HG03342 (cell line): ENCODE measurements around the gene VGLL1.

Experiments used
- ATAC-seq: cut with Tn5 transposase; IDR thresholded peaks from one replicate; pipeline ENCODE4 v1.9.1; 2021; ENCODE audit warnings: mild to moderate bottlenecking, moderate library complexity; ENCODE audit not compliant: unreplicated experiment

Gene VGLL1

GRCh38 chrX:136531951-136532350 is at the start of gene VGLL1:
TSS of gene VGLL1 (plus strand) at chrX:136532215. CDS start at chrX:136536021, 3,806 bp downstream.
- no peak for ATAC-seq

GRCh38 chrX:136487647-136488046 is 44.4 kb upstream of the VGLL1 start, which contains the start of gene BRS3:
TSS of gene BRS3 (plus strand) at chrX:136487947. CDS start at chrX:136488115, 168 bp downstream.
- ATAC-seq = no peak

GRCh38 chrX:136488706-136489105 is 43.3 kb upstream of the VGLL1 start:
- ATAC-seq = no peak

GRCh38 chrX:136491832-136492231 is 40.2 kb upstream of the VGLL1 start:
- ATAC-seq = no peak

- ATAC-seq = no peak
Observed at GRCh38 chrX:136493011-136493410, 39.0 kb upstream of the VGLL1 start.

GRCh38 chrX:136495043-136495442 is 37.0 kb upstream of the VGLL1 start:
- ATAC-seq = no peak

- peak; percentile 1 for ATAC-seq
Observed at GRCh38 chrX:136496186-136496763, 35.7 kb upstream of the VGLL1 start.

GRCh38 chrX:136496764-136497555 is 35.1 kb upstream of the VGLL1 start:
- peak; percentile 74 for ATAC-seq

- peak; percentile 12 for ATAC-seq
Observed at GRCh38 chrX:136497556-136498052, 34.4 kb upstream of the VGLL1 start, which contains the start of gene HTATSF1. TSS of gene HTATSF1 (plus strand) at chrX:136497592. CDS start at chrX:136497685, 93 bp downstream.

GRCh38 chrX:136519069-136519468 is 12.9 kb upstream of the VGLL1 start:
- no peak for ATAC-seq

- no peak for ATAC-seq
Observed at GRCh38 chrX:136523770-136524169, 8.2 kb upstream of the VGLL1 start.

GRCh38 chrX:136525738-136526606 is 6.0 kb upstream of the VGLL1 start:
- no peak for ATAC-seq

- ATAC-seq = no peak
Observed at GRCh38 chrX:136528645-136529315, 3.2 kb upstream of the VGLL1 start.

GRCh38 chrX:136529795-136530194 is 2.2 kb upstream of the VGLL1 start:
- ATAC-seq = no peak

GRCh38 chrX:136534131-136534530 is 2.1 kb downstream of the VGLL1 start:
- no peak for ATAC-seq

- no peak for ATAC-seq
Observed at GRCh38 chrX:136538811-136539210, 6.8 kb downstream of the VGLL1 start.

- no peak for ATAC-seq
Observed at GRCh38 chrX:136540226-136540625, 8.2 kb downstream of the VGLL1 start.

- no peak for ATAC-seq
Observed at GRCh38 chrX:136541294-136541693, 9.3 kb downstream of the VGLL1 start.

GRCh38 chrX:136542281-136542680 is 10.3 kb downstream of the VGLL1 start:
- ATAC-seq = no peak

GRCh38 chrX:136546371-136546781 is 14.4 kb downstream of the VGLL1 start:
- no peak for ATAC-seq

GRCh38 chrX:136549226-136549625 is 17.2 kb downstream of the VGLL1 start:
- ATAC-seq = no peak
